Hepatocyte (in vitro differentiated cells): ENCODE measurements around the gene SLC16A1. TPM values are rescaled to one million over a fixed set of nuclear protein-coding genes. Genes with fewer than 3 reads are reported as not detected.

Experiments used
- DNase-seq: peaks from one replicate; pipeline ENCODE4 v3.0.0-alpha.2; 2016; ENCODE audit warnings: low spot score
- H2AFZ ChIP-seq: fragments of 200-600 bp; sonication (generic); 2 replicates; pipeline ENCODE4 v1.6.0; 2016; ENCODE audit warnings: antibody characterized with exemption, mild to moderate bottlenecking
- H3K27ac ChIP-seq: fragments of 200-600 bp; sonication (generic); 2 replicates; pipeline ENCODE4 v1.5.1; 2016; ENCODE audit warnings: mild to moderate bottlenecking
- H3K27me3 ChIP-seq: fragments of 200-600 bp; sonication (generic); 2 replicates; pipeline ENCODE4 v1.6.1; 2016
- H3K36me3 ChIP-seq: fragments of 200-600 bp; sonication (generic); replicated peaks from 2 replicates; pipeline ENCODE4 v1.5.1; 2016; ENCODE audit warnings: low read depth; ENCODE audit not compliant: insufficient read depth
- H3K4me1 ChIP-seq: fragments of 200-600 bp; sonication (generic); 2 replicates; pipeline ENCODE4 v1.5.1; 2016; ENCODE audit warnings: mild to moderate bottlenecking, moderate library complexity; ENCODE audit not compliant: insufficient read depth
- H3K4me2 ChIP-seq: fragments of 200-600 bp; sonication (generic); 2 replicates; pipeline ENCODE4 v1.6.0; 2016
- H3K4me3 ChIP-seq: fragments of 200-600 bp; sonication (generic); 2 replicates; pipeline ENCODE4 v1.5.1; 2016; ENCODE audit warnings: mild to moderate bottlenecking
- H3K79me2 ChIP-seq: fragments of 200-600 bp; sonication (generic); 2 replicates; pipeline ENCODE4 v1.6.0; 2017; ENCODE audit warnings: mild to moderate bottlenecking
- H3K9me2 ChIP-seq: fragments of 200-600 bp; sonication (generic); replicated peaks from 2 replicates; pipeline ENCODE4 v1.6.0; 2017; ENCODE audit warnings: mild to moderate bottlenecking; ENCODE audit not compliant: insufficient read depth
- H3K9me3 ChIP-seq: fragments of 200-600 bp; sonication (generic); 2 replicates; pipeline ENCODE4 v1.5.1; 2016; ENCODE audit warnings: low read depth, mild to moderate bottlenecking
- H4K20me1 ChIP-seq: fragments of 200-600 bp; sonication (generic); 2 replicates; pipeline ENCODE4 v1.6.0; 2016; ENCODE audit warnings: mild to moderate bottlenecking; ENCODE audit not compliant: insufficient read depth, poor library complexity, severe bottlenecking
- CTCF ChIP-seq: fragments of 200-600 bp; sonication (generic); IDR thresholded peaks from 2 replicates; pipeline ENCODE4 v1.5.1; 2016; ENCODE audit warnings: antibody characterized with exemption, mild to moderate bottlenecking; ENCODE audit not compliant: poor library complexity
- EZH2 ChIP-seq: fragments of 200-600 bp; sonication (generic); IDR thresholded peaks from 2 replicates; pipeline ENCODE4 v1.6.1; 2016; ENCODE audit warnings: antibody characterized with exemption, mild to moderate bottlenecking, borderline replicate concordance
- EZH2phosphoT487 ChIP-seq: fragments of 200-600 bp; sonication (generic); IDR thresholded peaks from one replicate; pipeline ENCODE4 v1.6.1; 2018; ENCODE audit warnings: antibody characterized with exemption, mild to moderate bottlenecking, low read depth, moderate library complexity; ENCODE audit not compliant: unreplicated experiment, severe bottlenecking
- WGBS: methylation state at CpG from one replicate; pipeline ENCODE4 v1.1.6; 2016; ENCODE audit warnings: low lambda C conversion rate; ENCODE audit errors: missing lambda C conversion rate; 5-methylcytosine and 5-hydroxymethylcytosine counted together
- polyA plus RNA-seq: library from polyadenylated mRNA; unstranded; fragments of >200 nt; fragmentation: Nextera tagmentation; extraction: Ambion mirVana; gene quantifications from 2 replicates; pipeline ENCODE4 v1.2.1, GENCODE V29; 2016
- total RNA-seq: library from RNA; depleted of rRNA; stranded (reverse); fragments of >200 nt; gene quantifications from 2 replicates; pipeline ENCODE4 v1.2.3, GENCODE V29; 2014

The SLC16A1 gene
- total and polyA plus RNA-seq, 2 experiments from 2014 or later = 43.7 to 55.1 TPM

GRCh38 chr1:112896783-112897182, 59.2 kb downstream of the SLC16A1 start:
- Histone ChIP-seq H3K36me3 (no peaks in the 10 kb centered on the region), H3K4me1 (no peaks in the 10 kb centered on the region), H3K79me2 (no peaks in the 10 kb centered on the region), H3K4me3 (no peak overlapping the region), H3K4me2 (no peak overlapping the region), H3K27ac (no peak overlapping the region), H3K9me2 (no peaks in the 10 kb centered on the region), H3K27me3 (no peaks in the 10 kb centered on the region), H4K20me1 (no peaks in the 10 kb centered on the region), H3K9me3 (no peaks in the 10 kb centered on the region), H2AFZ (no peak overlapping the region)
- TF ChIP-seq EZH2 (no peak), CTCF (no peak), EZH2phosphoT487 (no peak)
- DNase-seq = no peak

- H3K79me2 ChIP-seq = no peaks in the 10 kb centered on the region
- H3K4me3 ChIP-seq = no peak overlapping the region
- H3K36me3 ChIP-seq = no peaks in the 10 kb centered on the region
- no peak overlapping the region for H2AFZ ChIP-seq
- no peaks in the 10 kb centered on the region for H3K27me3 ChIP-seq
- no peak overlapping the region for H3K27ac ChIP-seq
- no peak overlapping the region for H3K4me2 ChIP-seq
- no peaks in the 10 kb centered on the region for H4K20me1 ChIP-seq
- no peaks in the 10 kb centered on the region for H3K9me2 ChIP-seq
- no peak for TF ChIP-seq CTCF
- no peak for TF ChIP-seq EZH2phosphoT487
- TF ChIP-seq EZH2 = no peak
- no peak for DNase-seq
- 96% methylated on average over 31 of the region's 35 CpGs for WGBS
- H3K9me3 ChIP-seq = no peaks in the 10 kb centered on the region
- H3K4me1 ChIP-seq = no peaks in the 10 kb centered on the region
Observed at GRCh38 chr1:112894561-112895011, 61.4 kb downstream of the SLC16A1 start.

- Histone ChIP-seq H3K79me2 (no peaks in the 10 kb centered on the region), H3K9me2 (no peaks in the 10 kb centered on the region), H3K9me3 (no peaks in the 10 kb centered on the region), H3K4me3 (no peak overlapping the region), H3K4me2 (no peak overlapping the region), H3K27me3 (no peaks in the 10 kb centered on the region), H3K4me1 (no peaks in the 10 kb centered on the region), H2AFZ (no peak overlapping the region), H4K20me1 (no peaks in the 10 kb centered on the region), H3K27ac (no peak overlapping the region), H3K36me3 (no peaks in the 10 kb centered on the region)
- no peak for TF ChIP-seq EZH2phosphoT487
- no peak for TF ChIP-seq CTCF
- TF ChIP-seq EZH2 = no peak
- WGBS = 95% methylated on average over 3 of the region's 3 CpGs
- no peak for DNase-seq
Observed at GRCh38 chr1:112894010-112894292, 62.0 kb downstream of the SLC16A1 start.
